ENCODE data around the gene GNB4. TPM values are rescaled to one million over a fixed set of nuclear protein-coding genes. Genes with fewer than 3 reads are reported as not detected.

GNB4 gene
- total and polyA plus RNA-seq, 2 donors (not counting 3 experiments of a cell fraction or from before 2014, with no cell fraction given): 30.3 to 62.6 TPM

GRCh38 chr3:179347345-179348194, 103.7 kb downstream of the GNB4 start, which contains the start of gene MFN1:
MFN1 (plus strand) TSS chr3:179347709; CDS start chr3:179348852, 1,143 bp downstream.
- Histone ChIP-seq H3K4me1 (ENCODE audit: control insufficient read depth, extremely low read depth, insufficient read depth, low read length) (peaks cover 9% of the 10 kb centered on the region), H3K4me2 (ENCODE audit: insufficient read depth, low read length) (peak within 1 kb of the TSS; percentile 83), H3K4me3 (replicated peaks in 1 of 3; ENCODE audit: insufficient read depth in 1 of 3, low read depth in 1 of 3, low read length in 3 of 3) (peak within 1 kb of the TSS; percentile 38 to 99 (median 79)), H3K27ac (ENCODE audit: insufficient read depth, low read depth, low read length) (peak within 1 kb of the TSS; percentile 19), H3K36me3 (ENCODE audit: control insufficient read depth in 2 of 2, extremely low read depth in 1 of 2, insufficient read depth in 2 of 2, low read length in 2 of 2) (no peaks in the 10 kb centered on the region), H4K20me1 (replicated peaks; ENCODE audit: control insufficient read depth, extremely low read depth, insufficient read depth, low read length) (no peaks in the 10 kb centered on the region), H3K9me3 (replicated peaks; ENCODE audit: control insufficient read depth, insufficient read depth, low read length) (no peaks in the 10 kb centered on the region), H3K9ac (replicated peaks; ENCODE audit: extremely low read depth, insufficient read depth, low read length) (peak within 1 kb of the TSS; percentile 48), H2AFZ (ENCODE audit: low read depth, low read length) (peak within 1 kb of the TSS; percentile 93), H3K79me2 (ENCODE audit: control insufficient read depth, insufficient read depth, low read length) (peaks cover 11% of the 10 kb centered on the region), H3K9me1 (replicated peaks; ENCODE audit: control insufficient read depth, extremely low read depth, insufficient read depth, low read length) (no peaks in the 10 kb centered on the region), H3K27me3 (ENCODE audit: control insufficient read depth in 2 of 2, insufficient read depth in 2 of 2, low read length in 2 of 2) (no peaks in the 10 kb centered on the region)
- POLR2A ChIA-PET: no interaction called here
- CTCF ChIA-PET: interaction anchor here (0.8 to 2.7 kb wide), 2 partner anchors 24 to 911 kb away, joined by 3 to 9 read pairs; partner anchors contain the start of gene ZNF639
- no TSS peak for BruUV-seq (replicated peaks)
- FAIRE-seq (peak; percentile 98), DNase-seq (ENCODE audit: low read depth, low spot score) (peak; percentile 97)
- intact Hi-C loops (cut with micrococcal nuclease): loop anchor here (1.0 to 2.0 kb wide), 5 partner anchors 24 to 257 kb away; partner anchors contain the start of genes ACTL6A, GNB4, MRPL47 and NDUFB5
- TF ChIP-seq JUN (IDR thresholded peaks at IDR 0.05; ENCODE audit: borderline replicate concordance, insufficient read depth, insufficient read length, low read depth) (no peak), EZH2 (IDR thresholded peaks at IDR 0.05; ENCODE audit: borderline replicate concordance, low read depth, low read length, severe bottlenecking) (no peak), CTCF (IDR thresholded peaks at IDR 0.05; ENCODE audit: extremely low read depth in 1 of 2, insufficient read depth in 1 of 2, low read depth in 1 of 2, low read length in 2 of 2) (no peak), POLR2A (IDR thresholded peaks at IDR 0.05; ENCODE audit: low read depth, low read length) (peak; percentile 92), FOS (IDR thresholded peaks at IDR 0.05; ENCODE audit: borderline replicate concordance, insufficient read depth, low read length) (no peak), POLR2AphosphoS5 (IDR thresholded peaks at IDR 0.05; ENCODE audit: insufficient read depth, low read depth, low read length) (peak; percentile 51)
- TF ChIP-seq, protein P1, sequence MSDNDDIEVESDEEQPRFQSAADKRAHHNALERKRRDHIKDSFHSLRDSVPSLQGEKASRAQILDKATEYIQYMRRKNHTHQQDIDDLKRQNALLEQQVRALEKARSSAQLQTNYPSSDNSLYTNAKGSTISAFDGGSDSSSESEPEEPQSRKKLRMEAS (IDR thresholded peaks at IDR 0.05; ENCODE audit: insufficient read depth, insufficient read length): no peak
- dilution Hi-C loops (cut with MboI; ENCODE audit: extremely low pct_ligation_motif_present, low sequenced_read_pairs): no loop called here

Small RNA genes within 50 kb of the gene (small RNA-seq; reads per million reads assigned to genes)
- gene AC007620.1 (ENCODE audit: insufficient read depth, insufficient read length, low read depth, low replicate concordance): not detected

Other genes starting within 250 kb of the GNB4 start
- 1.7 and 2.3 TPM in 2 replicates for gene KCNMB3, start 200.4 kb downstream of the GNB4 start, total RNA-seq
- 1.1 and 1.2 TPM in 2 replicates for gene KCNMB3, start 200.4 kb downstream of the GNB4 start, polyA plus RNA-seq
- 28.4 and 30.5 TPM in 2 replicates for gene ZNF639, start 128.4 kb downstream of the GNB4 start, total RNA-seq
- gene ZNF639, start 128.4 kb downstream of the GNB4 start, polyA plus RNA-seq: 7.6 and 8.0 TPM in 2 replicates
- gene MFN1, start 103.8 kb downstream of the GNB4 start, total RNA-seq: 42.9 and 52.9 TPM in 2 replicates
- gene MFN1, start 103.8 kb downstream of the GNB4 start, polyA plus RNA-seq: 8.6 and 11.6 TPM in 2 replicates
- 63.1 and 68.3 TPM in 2 replicates for gene ACTL6A, start 111.5 kb upstream of the GNB4 start, total RNA-seq
- 55.1 and 96.2 TPM in 2 replicates for gene ACTL6A, start 111.5 kb upstream of the GNB4 start, polyA plus RNA-seq
- 47.0 and 51.2 TPM in 2 replicates for gene MRPL47, start 153.2 kb upstream of the GNB4 start, total RNA-seq
- 13.8 and 20.3 TPM in 2 replicates for gene MRPL47, start 153.2 kb upstream of the GNB4 start, polyA plus RNA-seq
- gene NDUFB5, start 153.3 kb upstream of the GNB4 start, total RNA-seq: 68.3 and 74.9 TPM in 2 replicates
- gene NDUFB5, start 153.3 kb upstream of the GNB4 start, polyA plus RNA-seq: 17.2 and 48.2 TPM in 2 replicates
- gene USP13, start 201.6 kb upstream of the GNB4 start, total RNA-seq: 21.1 and 24.0 TPM in 2 replicates
- gene USP13, start 201.6 kb upstream of the GNB4 start, polyA plus RNA-seq: 4.0 and 5.8 TPM in 2 replicates

All from endothelial cell of umbilical vein (primary cell).